CD14-positive monocyte (primary cell): ENCODE results near the gene CCDC197. TPM values are rescaled to one million over a fixed set of nuclear protein-coding genes. Genes with fewer than 3 reads are reported as not detected.
A peak's percentile ranks its signal among the peaks of the same experiment; 100 is the strongest.

Source experiments
- DNase-seq, 3 donors: peaks; one replicate each; pipeline ENCODE4 v3.0.0-alpha.2; 2011 to 2022
- H2AFZ ChIP-seq: 2 replicates; pipeline ENCODE4 v1.6.0; 2012; ENCODE audit warnings: mild to moderate bottlenecking, low read depth, low read length, inconsistent platforms; ENCODE audit not compliant: insufficient read depth, poor library complexity, severe bottlenecking
- H3K27ac ChIP-seq, 2 donors: 1 replicate in 1 of 2; 2 replicates in 1 of 2; pipeline ENCODE4 v1.5.1; 2012 to 2013; ENCODE audit warnings: low read length in 2 of 2, control low read depth in 1 of 2, inconsistent platforms in 1 of 2, low read depth in 1 of 2, mild to moderate bottlenecking in 1 of 2
- H3K27me3 ChIP-seq, 2 donors: one replicate each; pipeline versions ENCODE4 v1.6.0 to v1.6.1; 2011 to 2013; ENCODE audit warnings: low read length in 2 of 2; ENCODE audit not compliant: control insufficient read depth in 2 of 2, insufficient read depth in 2 of 2
- H3K36me3 ChIP-seq, 2 donors: replicated peaks in 1 of 2; 1 replicate in 1 of 2; 2 replicates in 1 of 2; pipeline versions ENCODE4 v1.5.1 to v1.6.1; 2012 to 2013; ENCODE audit warnings: low read length in 2 of 2, control low read depth in 1 of 2, inconsistent platforms in 1 of 2, mild to moderate bottlenecking in 1 of 2; ENCODE audit not compliant: insufficient read depth in 2 of 2, control insufficient read depth in 1 of 2
- H3K4me1 ChIP-seq, 2 donors: 1 replicate in 1 of 2; 2 replicates in 1 of 2; pipeline versions ENCODE4 v1.5.1 to v1.6.1; 2012 to 2013; ENCODE audit warnings: low read length in 2 of 2, control low read depth in 1 of 2, inconsistent platforms in 1 of 2, mild to moderate bottlenecking in 1 of 2, moderate library complexity in 1 of 2; ENCODE audit not compliant: insufficient read depth in 2 of 2, control insufficient read depth in 1 of 2
- H3K4me2 ChIP-seq: replicated peaks from 2 replicates; pipeline ENCODE3; 2012; ENCODE audit warnings: low read length, moderate library complexity, mild to moderate bottlenecking; ENCODE audit not compliant: poor library complexity, severe bottlenecking; ENCODE audit errors: extremely low read depth
- H3K4me3 ChIP-seq, 3 experiments: fragments of 200-600 bp in 1 of 3; sonication (generic) in 1 of 3; replicated peaks in 1 of 3; 1 replicate in 2 of 3; 2 replicates in 1 of 3; pipeline ENCODE4 v1.5.1; 2011 to 2013; ENCODE audit warnings: low read length in 3 of 3, mild to moderate bottlenecking in 3 of 3, control low read depth in 2 of 3, low read depth in 2 of 3, inconsistent platforms in 1 of 3, moderate library complexity in 1 of 3
- H3K79me2 ChIP-seq: 2 replicates; pipeline ENCODE4 v1.6.0; 2012; ENCODE audit warnings: mild to moderate bottlenecking, control low read depth, inconsistent platforms, low read length, moderate library complexity; ENCODE audit not compliant: insufficient read depth
- H3K9ac ChIP-seq: 2 replicates; pipeline ENCODE4 v1.6.0; 2017; ENCODE audit warnings: low read length, mild to moderate bottlenecking; ENCODE audit not compliant: insufficient read depth, poor library complexity, severe bottlenecking
- H3K9me3 ChIP-seq, 2 donors: replicated peaks in 1 of 2; 1 replicate in 1 of 2; 2 replicates in 1 of 2; pipeline versions ENCODE4 v1.5.1 to v1.6.1; 2012 to 2013; ENCODE audit warnings: low read length in 2 of 2, control low read depth in 1 of 2; ENCODE audit not compliant: control insufficient read depth in 1 of 2, insufficient read depth in 1 of 2
- H4K20me1 ChIP-seq: 2 replicates; pipeline ENCODE4 v1.6.0; 2012; ENCODE audit warnings: mild to moderate bottlenecking, low read length, control low read depth, moderate library complexity; ENCODE audit not compliant: insufficient read depth
- H3K27ac Mint-ChIP-seq, 7 donors: one replicate each; pipeline ENCODE4 v1.8.0; 2020; ENCODE audit warnings: mild to moderate bottlenecking in 7 of 7, mixed read lengths in 7 of 7, moderate library complexity in 6 of 7, inconsistent platforms in 2 of 7
- H3K27me3 Mint-ChIP-seq, 3 donors: one replicate each; pipeline ENCODE4 v1.8.0; 2021 to 2022; ENCODE audit warnings: low read depth in 3 of 3, mild to moderate bottlenecking in 3 of 3, mixed read lengths in 3 of 3, moderate library complexity in 3 of 3, inconsistent platforms in 1 of 3
- H3K36me3 Mint-ChIP-seq, 2 donors: one replicate each; pipeline ENCODE4 v1.8.0; 2020; ENCODE audit warnings: mixed read lengths in 2 of 2, inconsistent platforms in 1 of 2, mild to moderate bottlenecking in 1 of 2
- H3K4me1 Mint-ChIP-seq: one replicate; pipeline ENCODE4 v1.8.0; 2020; ENCODE audit warnings: mild to moderate bottlenecking, mixed read lengths
- H3K4me3 Mint-ChIP-seq, 2 donors: one replicate each; pipeline ENCODE4 v1.8.0; 2020; ENCODE audit warnings: mild to moderate bottlenecking in 2 of 2, mixed read lengths in 2 of 2, moderate library complexity in 1 of 2
- H3K9me3 Mint-ChIP-seq, 7 donors: one replicate each; pipeline ENCODE4 v1.8.0; 2020 to 2022; ENCODE audit warnings: mixed read lengths in 7 of 7, mild to moderate bottlenecking in 6 of 7, moderate library complexity in 6 of 7, inconsistent platforms in 2 of 7
- CTCF ChIP-seq: fragments of 200-600 bp; IDR thresholded peaks from one replicate; pipeline ENCODE4 v1.8.0; 2022; ENCODE audit warnings: antibody characterized with exemption, mild to moderate bottlenecking
- WGBS: methylation state at CpG from one replicate; pipeline ENCODE4 v1.1.5; 2013; ENCODE audit warnings: missing lambda C conversion rate; ENCODE audit not compliant: insufficient coverage; 5-methylcytosine and 5-hydroxymethylcytosine counted together
- intact Hi-C, 2 donors: fragments of 100-400 bp; cut with micrococcal nuclease; formaldehyde crosslinking; loops; one replicate each; pipeline versions ENCODE4 v1.15.0 to v1.15.1; 2023
- polyA plus RNA-seq, 3 donors: library from polyadenylated mRNA; depleted of rRNA in 1 of 3; unstranded in 2 of 3; stranded (reverse) in 1 of 3; fragments of 300-500 nt in 2 of 3; fragments of >200 nt in 1 of 3; fragmentation: Illumina TruSeq in 2 of 3; gene quantifications; 1 replicate in 2 of 3; 2 replicates in 1 of 3; pipeline ENCODE4 v1.2.3, GENCODE V29; 2012 to 2021

The CCDC197 gene
- polyA plus RNA-seq, 3 donors: not detected

- Histone ChIP-seq H2AFZ (no peak overlapping the region), H3K36me3 (no peaks in the 10 kb centered on the region), H3K9me3 (no peaks in the 10 kb centered on the region), H3K27me3 (no peaks in the 10 kb centered on the region), H3K27ac (no peak overlapping the region), H3K9ac (no peak overlapping the region), H4K20me1 (no peaks in the 10 kb centered on the region), H3K79me2 (no peaks in the 10 kb centered on the region), H3K4me2 (no peak overlapping the region), H3K4me1 (peaks cover 53 to 70% of the 10 kb centered on the region in 2 donors), H3K4me3 (no peak overlapping the region)
- DNase-seq: peak in 1 of 3 donors; percentile 43
- TF ChIP-seq CTCF: no peak
- Mint-ChIP-seq H3K9me3 (no peaks in the 10 kb centered on the region), H3K27ac (peak overlapping the region in 4 of 7 donors; percentile 11 to 35 (median 30)), H3K4me3 (no peak overlapping the region), H3K4me1 (peaks cover 77% of the 10 kb centered on the region), H3K27me3 (peaks cover 4 to 12% (median 11%) of the 10 kb centered on the region in 3 donors), H3K36me3 (peaks cover 5 to 14% of the 10 kb centered on the region in 2 donors)
- WGBS: 100% methylated on average over 1 of the region's 3 CpGs
- intact Hi-C loops: loop anchor here in 1 of 2 donors (10.0 kb wide), 1 partner anchor 631 kb away; the partner anchor contains the start of gene BTBD7
Measured at GRCh38 chr14:93965287-93965821, 31.7 kb upstream of the CCDC197 start.

DNA sequence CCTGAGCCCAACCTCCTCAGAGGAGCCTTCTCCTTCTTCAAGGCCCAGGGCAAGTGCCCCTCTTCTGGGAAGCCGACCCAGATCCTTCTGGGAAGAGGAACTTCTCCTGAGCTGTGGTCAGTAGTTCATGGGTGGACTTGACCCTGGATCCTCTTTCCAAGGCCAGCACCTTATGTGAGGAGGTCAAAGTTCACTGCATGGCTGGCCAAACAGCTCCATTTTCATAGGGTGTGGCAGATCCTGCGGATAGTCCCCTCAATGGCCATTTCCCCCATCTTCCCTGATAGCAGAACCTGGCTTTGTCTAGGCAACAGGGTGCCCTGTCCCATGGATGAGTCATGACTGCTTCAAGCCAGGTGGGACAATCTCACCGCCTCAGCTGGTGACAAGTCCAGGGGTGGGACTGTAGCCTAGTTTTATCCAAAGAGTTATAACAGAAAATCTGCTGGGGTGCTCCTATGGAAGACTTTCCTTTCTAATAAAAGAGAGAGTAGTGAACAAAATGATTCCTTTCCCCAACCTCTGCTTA lies 31.1 kb upstream of the CCDC197 start:
- Mint-ChIP-seq H3K27me3 (peaks cover 4 to 13% (median 12%) of the 10 kb centered on the region in 3 donors), H3K36me3 (peaks cover 5 to 14% of the 10 kb centered on the region in 2 donors), H3K9me3 (no peaks in the 10 kb centered on the region), H3K4me1 (peaks cover 79% of the 10 kb centered on the region), H3K4me3 (no peak overlapping the region), H3K27ac (peak overlapping the region in 3 of 7 donors; percentile 11 to 76 (median 35))
- DNase-seq: peak in 1 of 3 donors; percentile 40
- no peak overlapping the region for H3K9ac ChIP-seq
- no peaks in the 10 kb centered on the region for H3K79me2 ChIP-seq
- H3K4me1 ChIP-seq: peaks cover 57 to 72% of the 10 kb centered on the region in 2 donors
- no peaks in the 10 kb centered on the region for H3K36me3 ChIP-seq
- H3K27me3 ChIP-seq: no peaks in the 10 kb centered on the region
- no peak overlapping the region for H3K4me2 ChIP-seq
- TF ChIP-seq CTCF: no peak
- H4K20me1 ChIP-seq: no peaks in the 10 kb centered on the region
- intact Hi-C loops: loop anchor here in 1 of 2 donors (10.0 kb wide), 1 partner anchor 631 kb away; the partner anchor contains the start of gene BTBD7
- WGBS: 100% methylated on average over 1 of the region's 3 CpGs
- no peak overlapping the region for H2AFZ ChIP-seq
- H3K9me3 ChIP-seq: no peaks in the 10 kb centered on the region
- H3K4me3 ChIP-seq: no peak overlapping the region
- H3K27ac ChIP-seq: no peak overlapping the region
